IMR-90 (cell line): ENCODE measurements around the gene SLC5A11.

Source experiments
- BHLHE40 ChIP-seq: fragments of 150-350 bp; IDR thresholded peaks from 2 replicates; pipeline ENCODE4 v1.6.1; 2016; ENCODE audit warnings: mild to moderate bottlenecking, low read depth, low read length
- CEBPB ChIP-seq: IDR thresholded peaks from 2 replicates; pipeline ENCODE4 v1.6.1; 2012; ENCODE audit warnings: low read depth, low read length, improper control_type of control experiment
- CHD1 ChIP-seq: IDR thresholded peaks from 2 replicates; pipeline ENCODE4 v1.6.1; 2012; ENCODE audit warnings: low read depth, low read length, improper control_type of control experiment
- CTCF ChIP-seq: conservative IDR thresholded peaks from 2 replicates; pipeline ENCODE4 v1.5.1; 2012; ENCODE audit warnings: mild to moderate bottlenecking, low read depth, low read length, improper control_type of control experiment
- FOS ChIP-seq: fragments of 150-350 bp; IDR thresholded peaks from 2 replicates; pipeline ENCODE4 v1.6.1; 2016; ENCODE audit warnings: low read depth, low read length
- MAFK ChIP-seq: IDR thresholded peaks from 2 replicates; pipeline ENCODE4 v1.6.1; 2012; ENCODE audit warnings: low read depth, low read length, improper control_type of control experiment
- MAZ ChIP-seq: IDR thresholded peaks from 2 replicates; pipeline ENCODE4 v1.6.1; 2012; ENCODE audit warnings: low read depth, mild to moderate bottlenecking, low read length, improper control_type of control experiment, moderate library complexity, borderline replicate concordance
- MXI1 ChIP-seq: IDR thresholded peaks from 2 replicates; pipeline ENCODE4 v1.6.1; 2012; ENCODE audit warnings: low read depth, mild to moderate bottlenecking, low read length, moderate library complexity, borderline replicate concordance
- POLR2A ChIP-seq: IDR thresholded peaks from 2 replicates; pipeline ENCODE4 v1.6.1; 2012; ENCODE audit warnings: mild to moderate bottlenecking, low read depth, low read length
- RAD21 ChIP-seq: IDR thresholded peaks from 2 replicates; pipeline ENCODE4 v1.6.1; 2012; ENCODE audit warnings: low read length, improper control_type of control experiment
- RFX5 ChIP-seq: IDR thresholded peaks from 2 replicates; pipeline ENCODE4 v1.8.0; 2012; ENCODE audit warnings: low read depth, mild to moderate bottlenecking, low read length, moderate library complexity
- SMC3 ChIP-seq: fragments of 150-350 bp; IDR thresholded peaks from 2 replicates; pipeline ENCODE4 v1.6.1; 2016; ENCODE audit warnings: low read depth, mild to moderate bottlenecking, antibody characterized with exemption, low read length, moderate library complexity
- TF ChIP-seq, protein P1 (sequence below): fragments of 150-350 bp; IDR thresholded peaks from 2 replicates; pipeline ENCODE4 v1.6.1; 2017; ENCODE audit warnings: mild to moderate bottlenecking, antibody characterized with exemption, low read length, low read depth
- TF ChIP-seq, protein P2 (sequence below): fragments of 150-350 bp; IDR thresholded peaks from 2 replicates; pipeline ENCODE4 v1.6.1; 2016; ENCODE audit warnings: low read depth, mild to moderate bottlenecking, low read length, moderate library complexity, borderline replicate concordance

DNA sequence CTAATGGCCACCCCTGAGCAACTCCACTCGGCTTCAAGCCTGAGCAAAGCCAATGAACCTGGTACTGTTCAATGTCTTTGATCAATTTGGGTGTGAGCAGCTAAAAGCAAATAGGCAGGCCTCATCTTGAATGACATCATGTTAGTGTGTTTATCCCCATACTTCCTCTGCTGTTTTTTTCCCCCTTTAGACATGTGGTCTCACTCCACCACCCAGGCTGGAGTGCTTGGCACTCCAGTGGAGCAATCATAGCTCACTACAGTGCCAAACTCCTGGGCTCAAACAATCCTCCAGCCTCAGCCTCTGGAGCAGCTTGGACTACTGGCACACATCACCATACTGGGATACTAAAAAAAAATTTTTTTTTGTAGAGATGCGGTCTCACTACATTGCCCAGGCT, 94.0 kb downstream of the SLC5A11 start:
- TF ChIP-seq CTCF (no peak), SMC3 (no peak), RAD21 (no peak), POLR2A (no peak), RFX5 (no peak), MAZ (no peak), MAFK (no peak), BHLHE40 (no peak), CHD1 (no peak), FOS (no peak), CEBPB (no peak), MXI1 (no peak)
- TF ChIP-seq, protein P1, sequence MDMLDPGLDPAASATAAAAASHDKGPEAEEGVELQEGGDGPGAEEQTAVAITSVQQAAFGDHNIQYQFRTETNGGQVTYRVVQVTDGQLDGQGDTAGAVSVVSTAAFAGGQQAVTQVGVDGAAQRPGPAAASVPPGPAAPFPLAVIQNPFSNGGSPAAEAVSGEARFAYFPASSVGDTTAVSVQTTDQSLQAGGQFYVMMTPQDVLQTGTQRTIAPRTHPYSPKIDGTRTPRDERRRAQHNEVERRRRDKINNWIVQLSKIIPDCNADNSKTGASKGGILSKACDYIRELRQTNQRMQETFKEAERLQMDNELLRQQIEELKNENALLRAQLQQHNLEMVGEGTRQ, result no peak; the same call in 1 of the 2 replicates
- TF ChIP-seq, protein P2, sequence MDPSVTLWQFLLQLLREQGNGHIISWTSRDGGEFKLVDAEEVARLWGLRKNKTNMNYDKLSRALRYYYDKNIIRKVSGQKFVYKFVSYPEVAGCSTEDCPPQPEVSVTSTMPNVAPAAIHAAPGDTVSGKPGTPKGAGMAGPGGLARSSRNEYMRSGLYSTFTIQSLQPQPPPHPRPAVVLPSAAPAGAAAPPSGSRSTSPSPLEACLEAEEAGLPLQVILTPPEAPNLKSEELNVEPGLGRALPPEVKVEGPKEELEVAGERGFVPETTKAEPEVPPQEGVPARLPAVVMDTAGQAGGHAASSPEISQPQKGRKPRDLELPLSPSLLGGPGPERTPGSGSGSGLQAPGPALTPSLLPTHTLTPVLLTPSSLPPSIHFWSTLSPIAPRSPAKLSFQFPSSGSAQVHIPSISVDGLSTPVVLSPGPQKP, result no peak
